SW 1271 (cell line): ENCODE measurements around the gene DNMT3A.
"Not testable (repeated sequence)": the region's sequence is repeated elsewhere in the genome, so short reads cannot be mapped to it uniquely, and the experiment has no call there.

ENCODE experiments used
- DNase-seq, 2 experiments: peaks; one replicate each; lab custom pipeline; 2025; lab: John Stamatoyannopoulos, UW

The DNMT3A gene

DNA sequence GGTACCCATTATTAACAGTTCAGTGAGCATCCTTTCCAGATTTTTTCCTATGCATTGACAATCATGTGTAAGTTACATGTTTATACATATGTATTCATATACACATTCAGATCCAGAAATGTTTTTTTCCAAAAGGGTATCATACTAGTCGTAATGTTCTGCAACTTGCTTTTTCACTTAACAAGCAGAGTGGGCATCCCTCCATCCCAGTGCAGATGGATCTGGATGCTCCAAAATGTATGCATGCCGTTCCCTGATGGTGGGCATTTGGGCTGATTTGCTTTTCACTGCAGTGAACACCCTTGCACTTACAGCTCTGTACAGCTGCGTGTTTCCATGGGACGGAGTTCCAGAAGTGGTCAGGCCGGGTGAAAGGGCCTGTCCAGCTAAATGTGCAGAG, 57.0 kb downstream of the DNMT3A start:
- no peak for DNase-seq

DNA sequence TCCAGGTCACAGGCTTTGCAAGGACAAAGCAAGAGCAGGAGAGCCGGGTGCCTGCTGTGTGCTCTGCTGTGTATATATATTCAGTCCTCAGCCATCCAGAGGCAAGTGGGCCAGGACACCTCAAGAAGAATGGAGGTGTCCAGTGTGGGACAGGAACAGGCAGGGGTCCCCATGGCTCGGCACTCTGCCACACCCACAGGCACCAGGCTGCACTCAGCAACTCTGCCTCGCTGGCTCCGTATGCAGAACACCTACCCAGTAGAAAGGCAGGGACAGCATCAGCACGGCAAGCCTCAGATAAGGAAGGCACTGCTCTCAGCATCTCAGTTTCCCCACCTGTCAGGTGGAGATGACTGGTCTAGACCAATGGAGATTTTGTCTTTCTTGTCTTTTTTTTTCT, 57.8 kb downstream of the DNMT3A start:
- DNase-seq, result no peak

- no peak for DNase-seq
Measured at GRCh38 chr2:25281941-25282340, 59.8 kb downstream of the DNMT3A start.

DNA sequence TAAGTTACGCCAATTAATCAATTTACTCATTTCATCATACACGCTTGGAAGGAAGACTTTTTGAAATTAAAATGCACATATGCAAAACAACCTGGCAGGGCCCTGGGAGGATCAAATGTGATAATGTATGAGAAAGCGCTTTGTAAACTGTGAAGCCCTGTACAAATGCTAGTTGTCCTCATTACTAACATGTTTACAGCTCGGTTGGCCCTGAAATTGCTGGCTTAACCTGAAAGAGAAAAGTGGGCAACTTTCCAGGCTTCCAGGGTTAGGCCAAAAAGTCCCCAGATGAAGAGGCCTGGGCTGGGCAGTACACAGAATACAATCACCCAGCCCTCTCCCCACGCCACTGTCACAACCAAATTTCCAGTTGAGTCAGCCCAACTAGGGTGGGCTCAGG, 60.2 kb downstream of the DNMT3A start:
- no peak for DNase-seq

DNA sequence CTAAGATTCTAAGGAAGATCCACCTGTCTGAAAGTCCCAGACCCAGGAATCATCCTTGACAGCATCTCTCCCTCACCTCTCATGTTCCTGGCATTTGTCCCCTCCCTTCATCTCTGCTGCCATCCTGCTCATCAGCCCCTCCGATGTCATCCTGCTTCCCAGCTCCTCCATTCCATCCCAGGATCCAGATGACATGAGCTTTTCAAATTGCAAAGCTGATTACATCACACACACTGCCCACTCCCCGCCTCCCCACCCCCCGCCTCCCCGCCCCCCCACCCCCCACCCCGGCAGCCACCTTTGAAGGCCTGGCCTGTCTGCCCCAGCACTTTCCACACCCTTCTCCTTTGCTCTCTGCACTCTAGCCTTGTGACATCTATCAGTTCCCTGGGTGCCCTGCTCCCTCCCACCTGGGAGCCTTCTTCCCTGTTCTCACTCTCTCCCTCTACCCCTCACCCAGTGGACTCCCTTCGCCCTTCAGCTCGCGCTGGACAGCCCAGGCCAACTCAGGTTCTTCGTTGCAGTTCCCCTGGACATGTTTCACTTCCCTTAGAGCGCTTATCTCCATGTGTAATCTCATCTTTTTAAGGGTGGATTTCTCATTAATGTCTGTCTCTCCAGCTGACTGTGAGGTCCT, 61.6 kb downstream of the DNMT3A start:
- no peak for DNase-seq

- no peak for DNase-seq
Measured at GRCh38 chr2:25279091-25279651, 62.6 kb downstream of the DNMT3A start.

GRCh38 chr2:25276569-25277465, 64.9 kb downstream of the DNMT3A start:
- no peak for DNase-seq

GRCh38 chr2:25275575-25275965, 66.2 kb downstream of the DNMT3A start:
- no peak for DNase-seq

- no peak for DNase-seq
Measured at GRCh38 chr2:25274868-25275574, 66.7 kb downstream of the DNMT3A start.

DNA sequence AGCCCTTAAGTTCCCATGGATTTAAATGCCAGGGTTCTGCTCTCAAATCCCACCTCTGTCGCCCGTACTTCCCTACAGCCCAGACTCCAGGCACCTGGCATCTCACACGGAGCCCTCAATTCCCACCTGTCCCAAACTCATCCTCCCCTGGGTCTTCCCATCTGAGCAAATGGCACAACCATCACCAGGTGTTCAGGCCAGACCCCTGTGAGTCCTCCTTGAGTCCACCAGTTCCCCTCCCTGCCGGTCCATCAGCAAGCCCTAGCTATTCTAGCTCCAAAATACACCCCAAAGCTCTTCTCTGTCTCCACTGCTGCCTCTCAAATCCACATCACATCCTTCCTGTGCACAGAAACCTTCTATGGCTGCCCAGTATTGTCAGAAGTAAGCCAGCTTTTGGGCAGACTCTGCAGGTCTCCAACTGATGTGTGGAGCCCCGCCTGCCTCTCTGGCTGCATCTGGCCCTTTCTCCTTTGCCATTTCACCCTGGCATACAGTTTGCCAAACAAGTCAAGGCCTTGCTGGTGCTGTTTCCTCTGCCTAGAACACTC, 67.7 kb downstream of the DNMT3A start:
- DNase-seq, result no peak

DNA sequence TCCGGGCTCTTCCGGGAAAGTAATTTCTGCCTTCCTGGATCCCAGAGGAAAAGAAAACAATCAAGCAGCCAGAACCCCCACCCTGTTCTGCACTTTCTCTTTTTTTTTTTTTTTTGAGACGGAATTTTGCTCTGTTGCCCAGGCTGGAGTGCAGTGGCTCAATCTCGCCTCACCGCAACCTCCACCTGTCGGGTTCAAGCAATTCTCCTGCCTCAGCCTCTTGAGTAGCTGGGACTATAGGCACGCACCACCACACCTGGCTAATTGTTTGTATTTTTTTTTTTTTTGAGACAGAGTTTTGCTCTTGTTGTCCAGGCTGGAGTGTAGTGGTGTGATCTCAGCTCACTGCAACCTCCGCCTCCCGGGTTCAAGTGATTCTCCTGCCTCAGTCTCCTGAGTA, 69.0 kb downstream of the DNMT3A start:
- not testable (repeated sequence) for DNase-seq

DNA sequence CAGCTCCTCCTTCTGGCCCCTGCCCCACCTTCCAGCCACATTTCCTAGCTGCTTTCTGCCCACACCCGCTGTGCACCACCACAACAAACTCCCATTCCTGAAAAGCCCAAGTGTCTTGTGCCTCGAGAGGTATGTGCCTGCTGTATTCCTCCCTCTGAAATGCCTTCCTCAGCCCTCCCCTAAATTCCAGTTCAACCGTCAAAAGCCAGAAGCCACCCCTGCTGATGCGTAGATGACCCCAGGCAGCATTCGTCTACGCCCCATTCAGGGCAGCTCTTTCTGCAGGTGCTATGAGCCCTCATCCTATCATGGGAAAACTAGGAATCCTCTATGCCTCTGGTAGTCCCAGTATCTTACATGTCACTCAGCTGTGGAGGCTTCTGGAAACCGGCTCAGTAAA, 71.7 kb downstream of the DNMT3A start:
- DNase-seq, result no peak

- no peak for DNase-seq
Measured at GRCh38 chr2:25269233-25269632, 72.5 kb downstream of the DNMT3A start.

DNA sequence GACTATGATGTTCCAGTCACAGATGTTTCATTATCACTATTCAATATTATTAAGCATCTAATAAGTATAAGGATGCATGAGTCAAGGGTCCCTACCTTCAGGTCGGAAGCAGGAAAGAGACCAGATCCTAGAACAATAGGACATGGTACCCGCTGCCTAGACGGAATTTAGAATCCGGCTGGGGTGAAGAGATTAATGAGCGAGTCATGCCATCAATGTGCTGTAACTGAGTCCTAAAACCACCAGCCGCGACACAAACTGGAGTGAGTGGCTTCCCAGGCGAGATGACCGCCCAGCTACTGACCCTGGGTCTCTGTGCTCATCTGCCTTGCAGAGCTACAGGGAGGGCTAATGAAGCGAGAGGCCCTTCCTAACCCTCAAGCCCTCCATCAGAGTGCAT, 73.6 kb downstream of the DNMT3A start:
- no peak for DNase-seq

- no peak for DNase-seq
Measured at GRCh38 chr2:25266399-25266798, 75.3 kb downstream of the DNMT3A start.

DNA sequence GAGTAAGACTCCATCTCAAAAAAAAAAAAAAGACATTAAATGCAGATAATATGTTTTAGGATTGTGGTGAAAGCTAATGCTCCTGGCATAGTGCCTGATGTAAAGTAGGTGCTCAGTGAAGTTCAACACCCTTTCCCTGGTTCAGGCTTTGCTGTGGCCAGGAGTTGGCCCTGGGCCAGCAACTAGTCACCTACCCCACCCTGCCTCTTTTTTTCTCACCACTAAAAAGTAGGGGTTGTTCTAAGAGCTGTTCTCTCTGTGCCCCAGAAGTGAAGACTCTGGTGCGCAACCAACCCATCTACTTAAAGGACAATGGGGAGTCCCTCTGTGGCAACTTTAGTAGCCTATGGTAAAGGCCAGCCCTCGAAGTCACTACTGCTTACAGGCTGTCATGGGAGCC, 75.9 kb downstream of the DNMT3A start:
- no peak for DNase-seq

DNA sequence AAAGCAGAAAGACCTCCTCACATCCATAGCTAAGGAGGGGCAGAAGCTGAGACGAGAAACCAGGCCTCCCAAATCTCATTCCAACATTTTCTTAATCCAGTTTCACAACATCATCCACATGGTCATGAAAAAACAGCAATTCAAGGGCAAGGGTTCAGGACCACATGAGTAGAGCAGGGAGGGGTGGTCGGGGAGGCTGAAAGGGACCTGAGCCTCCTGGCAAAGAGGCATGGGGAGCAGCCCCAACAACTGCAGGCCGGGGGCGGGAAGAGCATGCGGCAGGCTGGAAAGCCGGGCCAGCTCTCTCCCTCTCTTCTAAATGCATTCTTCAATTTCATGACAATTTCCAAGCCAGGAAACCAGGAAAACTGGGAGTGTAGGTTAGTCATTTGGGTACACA, 76.7 kb downstream of the DNMT3A start:
- DNase-seq, result no peak

DNA sequence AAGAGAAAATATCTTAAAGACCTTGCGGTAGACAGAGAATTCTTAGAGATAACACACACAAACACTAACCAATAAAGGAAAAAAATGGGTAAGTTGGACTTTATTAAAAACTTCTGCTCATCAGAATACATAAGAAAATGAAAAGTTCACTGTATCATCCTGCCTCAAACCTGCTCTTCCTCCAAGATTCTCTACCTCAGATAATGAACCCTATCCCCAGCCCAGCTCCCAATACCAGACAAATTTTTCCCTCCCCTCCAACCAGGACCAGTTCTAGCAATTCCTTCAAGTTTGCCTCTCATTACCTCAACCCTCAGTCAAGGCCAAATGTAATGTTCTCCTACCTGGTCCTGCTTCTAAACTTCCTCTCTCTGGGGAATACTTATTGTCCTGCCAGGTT, 79.4 kb downstream of the DNMT3A start:
- DNase-seq, result no peak

GRCh38 chr2:25259737-25260124, 82.0 kb downstream of the DNMT3A start:
- DNase-seq, result no peak

DNA sequence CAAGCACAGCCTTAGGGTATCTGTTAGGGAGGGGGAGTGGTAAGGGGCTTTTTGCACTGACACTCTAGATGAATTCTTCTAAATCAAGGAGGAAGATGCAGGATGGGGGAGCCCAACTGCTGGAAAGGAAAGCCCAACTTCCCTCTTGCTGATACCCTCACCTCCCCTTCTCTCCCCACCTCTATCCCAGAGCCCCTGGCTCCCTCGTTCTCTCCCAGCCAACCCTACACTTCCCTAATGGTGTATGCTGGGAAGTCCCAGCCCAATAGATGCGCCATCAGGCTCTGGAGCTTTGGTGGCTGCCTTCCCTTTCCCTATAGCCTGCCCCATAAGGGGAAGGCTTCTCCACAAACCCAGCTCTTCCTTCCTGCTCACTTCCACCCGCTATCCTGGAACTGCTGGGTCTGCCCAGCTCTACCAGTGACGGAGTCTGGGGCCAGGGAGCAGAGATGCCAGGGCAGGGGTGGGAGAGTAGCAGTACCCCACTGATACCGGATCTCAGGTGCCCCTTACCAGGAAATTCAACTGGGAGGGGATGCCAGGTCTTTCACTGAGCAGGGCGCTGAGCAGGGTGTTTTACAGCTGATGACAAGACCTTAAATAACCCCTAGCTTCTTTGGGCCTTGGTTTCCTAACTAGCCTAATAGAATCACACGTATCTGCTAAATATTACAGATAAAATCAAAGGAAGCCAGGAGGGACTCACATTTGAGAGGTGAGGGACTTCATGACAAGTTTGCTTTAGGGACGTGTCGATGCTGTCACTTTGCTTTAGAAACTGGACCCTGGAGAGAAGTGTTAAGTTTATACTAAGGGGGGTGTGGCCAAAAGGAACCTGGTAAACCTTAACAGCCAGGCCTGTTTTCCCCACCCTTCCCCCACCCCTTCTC, 82.6 kb downstream of the DNMT3A start:
- no peak for DNase-seq
